ENCODE measurements around the gene SRP72. TPM values are rescaled to one million over a fixed set of nuclear protein-coding genes. Genes with fewer than 3 reads are reported as not detected.
"Not testable (repeated sequence)": the region's sequence is repeated elsewhere in the genome, so short reads cannot be mapped to it uniquely, and the experiment has no call there.

SRP72 gene
- total and polyA plus RNA-seq, 3 donors from 2014 or later, result 57.2 to 76.5 (median 67.9) TPM

DNA sequence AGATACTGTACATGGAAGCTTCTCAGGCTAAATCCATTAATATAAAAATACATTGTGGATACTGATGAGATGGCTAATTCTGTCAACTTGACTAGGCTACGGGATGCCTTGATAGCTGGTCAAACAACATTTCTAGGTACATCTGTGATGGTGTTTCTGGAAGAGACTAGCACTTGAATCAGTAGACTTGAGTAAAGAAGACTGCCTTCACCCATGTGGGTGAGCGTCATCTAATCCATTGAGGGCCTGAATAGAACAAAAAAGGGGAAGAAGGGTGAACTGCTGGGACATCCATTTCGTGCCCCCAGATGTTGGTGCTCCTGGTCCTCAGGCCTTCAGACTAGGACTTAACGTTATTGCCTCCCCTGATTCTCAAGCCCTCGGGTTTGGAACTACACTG is 3.7 kb upstream of the SRP72 start:
- Histone ChIP-seq H3K27me3 (no peaks in the 10 kb centered on the region), H3K36me3 (ENCODE audit: low read depth, missing control alignments) (no peaks in the 10 kb centered on the region), H3K4me3 (no peak overlapping the region), H3K27ac (no peak overlapping the region), H3K4me1 (peaks cover 16% of the 10 kb centered on the region), H3K9me3 (no peaks in the 10 kb centered on the region)
- intact Hi-C loops (cut with DNase I; ENCODE audit: low total_unique reads), result no loop called here
- 73 to 84% methylated on average over 5 of the region's 5 CpGs for WGBS, 2 donors
- DNase-seq, result no peak
- no peak for TF ChIP-seq POLR2A (IDR thresholded peaks at IDR 0.05)
- TF ChIP-seq, protein P1, sequence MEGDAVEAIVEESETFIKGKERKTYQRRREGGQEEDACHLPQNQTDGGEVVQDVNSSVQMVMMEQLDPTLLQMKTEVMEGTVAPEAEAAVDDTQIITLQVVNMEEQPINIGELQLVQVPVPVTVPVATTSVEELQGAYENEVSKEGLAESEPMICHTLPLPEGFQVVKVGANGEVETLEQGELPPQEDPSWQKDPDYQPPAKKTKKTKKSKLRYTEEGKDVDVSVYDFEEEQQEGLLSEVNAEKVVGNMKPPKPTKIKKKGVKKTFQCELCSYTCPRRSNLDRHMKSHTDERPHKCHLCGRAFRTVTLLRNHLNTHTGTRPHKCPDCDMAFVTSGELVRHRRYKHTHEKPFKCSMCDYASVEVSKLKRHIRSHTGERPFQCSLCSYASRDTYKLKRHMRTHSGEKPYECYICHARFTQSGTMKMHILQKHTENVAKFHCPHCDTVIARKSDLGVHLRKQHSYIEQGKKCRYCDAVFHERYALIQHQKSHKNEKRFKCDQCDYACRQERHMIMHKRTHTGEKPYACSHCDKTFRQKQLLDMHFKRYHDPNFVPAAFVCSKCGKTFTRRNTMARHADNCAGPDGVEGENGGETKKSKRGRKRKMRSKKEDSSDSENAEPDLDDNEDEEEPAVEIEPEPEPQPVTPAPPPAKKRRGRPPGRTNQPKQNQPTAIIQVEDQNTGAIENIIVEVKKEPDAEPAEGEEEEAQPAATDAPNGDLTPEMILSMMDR (IDR thresholded peaks at IDR 0.05), result no peak

DNA sequence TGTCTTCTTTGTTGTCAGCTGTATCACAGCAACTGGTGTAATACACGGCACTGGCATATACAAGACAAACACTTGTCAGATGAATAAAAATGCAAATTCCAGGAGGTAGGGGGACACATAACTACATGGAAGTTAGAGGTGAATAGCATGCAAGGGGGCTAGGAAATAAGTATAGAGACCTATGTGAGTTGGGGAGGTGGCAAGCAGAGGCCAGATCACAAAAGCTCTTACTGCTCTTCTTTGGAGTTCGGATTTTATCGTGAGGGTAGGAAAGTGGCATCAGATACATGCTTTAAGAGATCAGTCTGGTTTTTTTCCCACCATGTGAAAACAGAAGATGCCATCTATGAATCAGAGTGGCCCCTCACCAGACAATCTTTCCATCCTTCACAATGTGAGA is 2.8 kb upstream of the SRP72 start:
- no peak overlapping the region for H3K27ac ChIP-seq
- no peak for DNase-seq
- TF ChIP-seq, protein P1 (IDR thresholded peaks at IDR 0.05), result no peak
- no peak for TF ChIP-seq POLR2A (IDR thresholded peaks at IDR 0.05)
- peaks cover 20% of the 10 kb centered on the region for H3K4me1 ChIP-seq
- no peak overlapping the region for H3K4me3 ChIP-seq
- WGBS, 2 donors, result 75 to 78% methylated on average over 3 of the region's 3 CpGs
- no peaks in the 10 kb centered on the region for H3K9me3 ChIP-seq
- intact Hi-C loops (cut with DNase I; ENCODE audit: low total_unique reads), result no loop called here
- no peaks in the 10 kb centered on the region for H3K36me3 ChIP-seq (ENCODE audit: low read depth, missing control alignments)
- no peaks in the 10 kb centered on the region for H3K27me3 ChIP-seq

DNA sequence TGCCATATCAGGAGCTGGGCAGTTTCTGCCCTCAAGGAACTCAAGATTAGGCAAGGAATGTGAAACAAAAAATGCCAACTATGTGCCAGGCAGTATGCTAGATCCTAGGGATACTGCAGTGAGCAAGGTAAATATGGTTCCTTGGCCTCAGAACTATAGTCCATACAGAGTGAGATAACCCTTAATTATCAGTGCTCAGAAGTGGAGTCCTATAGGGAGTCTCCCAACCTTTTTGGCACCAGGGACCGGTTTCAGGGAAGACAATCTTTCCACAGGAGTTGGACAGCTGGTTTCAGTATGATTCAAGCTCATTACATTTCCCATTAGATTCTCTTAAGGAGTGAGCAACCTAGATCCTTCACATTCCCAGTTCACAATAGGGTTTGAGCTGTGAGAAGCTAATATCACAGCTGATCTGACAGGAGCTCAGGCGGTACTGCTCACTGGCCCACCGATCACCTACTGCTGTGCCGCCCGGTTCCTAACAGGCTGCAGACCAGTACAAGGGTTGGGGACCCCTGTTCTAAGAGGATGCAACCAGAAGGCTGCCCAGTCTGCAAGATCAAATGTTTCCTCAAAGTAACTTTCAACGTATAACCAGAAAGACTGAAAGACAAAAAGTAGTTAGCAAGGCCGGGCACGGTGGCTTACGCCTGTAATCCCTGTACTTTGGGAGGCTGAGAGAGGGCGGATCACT is 1.7 kb upstream of the SRP72 start:
- WGBS, 2 donors, result 49 to 56% methylated on average over 10 of the region's 10 CpGs
- H3K4me3 ChIP-seq, result peak overlapping the region in 1 of 2 donors; percentile 100
- no peaks in the 10 kb centered on the region for H3K9me3 ChIP-seq
- no peak for DNase-seq
- no peak overlapping the region for H3K27ac ChIP-seq
- TF ChIP-seq POLR2A (IDR thresholded peaks at IDR 0.05), result no peak
- TF ChIP-seq, protein P1 (IDR thresholded peaks at IDR 0.05), result no peak
- no peaks in the 10 kb centered on the region for H3K36me3 ChIP-seq (ENCODE audit: low read depth, missing control alignments)
- peaks cover 20% of the 10 kb centered on the region for H3K4me1 ChIP-seq
- intact Hi-C loops (cut with DNase I; ENCODE audit: low total_unique reads), result no loop called here
- H3K27me3 ChIP-seq, result no peaks in the 10 kb centered on the region

DNA sequence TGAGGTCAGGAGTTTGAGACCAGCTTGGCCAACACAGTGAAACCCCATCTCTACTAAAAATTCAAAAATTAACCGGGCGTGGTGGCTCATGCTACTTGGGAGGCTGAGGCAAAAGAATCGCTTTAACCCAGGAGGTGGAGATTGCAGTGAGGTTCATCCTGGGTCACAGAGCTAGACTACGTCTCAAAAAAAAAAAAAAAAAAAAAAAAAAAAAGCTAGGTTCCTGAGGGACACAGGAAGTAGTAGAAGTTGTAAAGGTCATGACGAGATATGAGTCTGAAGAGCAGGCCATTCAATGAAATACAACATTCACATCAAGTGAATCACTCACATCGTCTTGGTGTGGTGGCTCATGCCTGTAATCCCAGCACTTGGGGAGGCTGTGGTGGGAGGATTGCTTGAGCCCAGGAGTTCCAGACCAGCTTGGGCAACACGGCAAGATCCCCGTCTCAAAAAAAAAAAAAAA is 1.1 kb upstream of the SRP72 start:
- Histone ChIP-seq H3K4me1 (peaks cover 20% of the 10 kb centered on the region), H3K4me3 (peak overlapping the region; percentile 100), H3K27ac (peak overlapping the region; percentile 93 to 94)
- 10% methylated on average over 8 of the region's 8 CpGs for WGBS, 2 donors
- DNase-seq; H3K36me3 ChIP-seq (ENCODE audit: low read depth, missing control alignments); H3K9me3 ChIP-seq; H3K27me3 ChIP-seq; intact Hi-C loops (cut with DNase I; ENCODE audit: low total_unique reads): not testable (repeated sequence)

DNA sequence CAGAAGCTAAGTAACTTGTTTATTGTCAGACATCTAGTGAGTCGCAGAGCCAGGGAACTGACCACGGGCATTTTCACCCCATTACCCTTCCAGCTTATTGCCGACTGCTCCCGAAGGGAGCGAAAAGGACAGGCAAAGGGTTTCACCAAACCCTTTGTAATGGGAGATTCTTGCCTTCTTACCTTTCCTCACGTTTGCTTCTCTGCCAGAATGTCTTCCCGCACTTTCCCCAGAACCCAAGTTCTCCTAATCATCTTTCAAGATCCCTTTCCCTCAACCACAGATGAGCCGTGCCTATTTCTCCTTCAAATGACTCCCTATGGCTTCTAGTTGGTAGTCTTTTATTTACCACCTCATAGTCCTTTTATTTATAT is 520 bp upstream of the SRP72 start:
- intact Hi-C loops (cut with DNase I; ENCODE audit: low total_unique reads), result no loop called here
- H3K36me3 ChIP-seq (ENCODE audit: low read depth, missing control alignments), result no peaks in the 10 kb centered on the region
- peak overlapping the region; percentile 93 to 94 for H3K27ac ChIP-seq
- no peak for TF ChIP-seq POLR2A (IDR thresholded peaks at IDR 0.05)
- TF ChIP-seq, protein P1 (IDR thresholded peaks at IDR 0.05), result no peak
- peak overlapping the region; percentile 100 for H3K4me3 ChIP-seq
- H3K4me1 ChIP-seq, result peaks cover 20% of the 10 kb centered on the region
- H3K27me3 ChIP-seq, result no peaks in the 10 kb centered on the region
- 0% methylated on average over 8 of the region's 8 CpGs for WGBS, 2 donors
- H3K9me3 ChIP-seq, result no peaks in the 10 kb centered on the region
- no peak for DNase-seq

Measured in testis (tissue), 3 donors.